ENCODE results near the gene CDH24.

DNA sequence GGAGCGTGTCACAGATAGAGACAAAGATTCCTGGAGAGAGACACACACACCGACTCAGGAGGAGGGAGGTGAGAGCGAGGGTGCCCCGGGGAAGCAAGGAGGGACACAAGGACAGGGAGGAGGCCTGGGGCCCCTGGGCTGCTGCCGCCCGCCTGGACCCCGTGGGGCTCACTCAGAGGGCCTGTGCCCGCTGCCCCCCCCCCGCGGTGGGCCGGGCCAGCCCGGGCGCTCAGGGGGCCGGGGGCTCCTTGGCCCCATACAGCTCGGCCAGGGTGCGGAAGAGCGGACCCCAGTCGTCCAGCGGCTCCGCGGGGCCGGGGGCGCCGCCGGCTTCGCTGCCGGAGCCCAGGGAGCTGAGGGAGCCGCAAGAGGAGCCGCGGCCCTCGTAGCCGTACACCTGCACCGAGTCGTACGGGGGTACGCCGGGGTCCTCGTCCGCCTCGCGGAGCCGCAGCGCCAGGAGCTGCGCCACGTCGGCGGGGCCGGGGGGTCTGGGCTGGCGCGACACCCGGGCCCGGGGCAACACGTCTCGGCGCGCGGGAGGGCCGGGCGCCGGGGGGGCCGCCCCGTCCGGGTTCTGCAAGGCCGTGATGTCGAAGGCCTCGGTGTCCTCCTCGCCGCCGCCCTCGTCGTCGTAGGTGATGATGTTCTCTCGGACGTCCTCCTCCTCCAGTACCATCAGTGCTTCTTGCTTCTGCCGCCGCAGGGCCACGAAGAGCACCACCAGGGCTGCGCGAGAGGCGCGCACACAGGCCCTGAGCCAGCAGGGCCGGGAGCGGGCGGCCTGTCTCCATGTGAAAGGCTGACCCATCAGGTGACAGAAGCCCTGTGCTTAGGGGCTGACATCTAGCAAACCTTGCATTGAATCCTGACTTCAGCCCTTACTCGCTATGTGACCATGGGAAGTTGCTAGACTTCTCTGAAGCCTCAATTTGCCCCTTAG, 9.3 kb downstream of the CDH24 start:
- TF ChIP-seq POLR2A (IDR thresholded peaks at IDR 0.05; ENCODE audit: low read depth, low read length): no peak
- TF ChIP-seq, protein P1, sequence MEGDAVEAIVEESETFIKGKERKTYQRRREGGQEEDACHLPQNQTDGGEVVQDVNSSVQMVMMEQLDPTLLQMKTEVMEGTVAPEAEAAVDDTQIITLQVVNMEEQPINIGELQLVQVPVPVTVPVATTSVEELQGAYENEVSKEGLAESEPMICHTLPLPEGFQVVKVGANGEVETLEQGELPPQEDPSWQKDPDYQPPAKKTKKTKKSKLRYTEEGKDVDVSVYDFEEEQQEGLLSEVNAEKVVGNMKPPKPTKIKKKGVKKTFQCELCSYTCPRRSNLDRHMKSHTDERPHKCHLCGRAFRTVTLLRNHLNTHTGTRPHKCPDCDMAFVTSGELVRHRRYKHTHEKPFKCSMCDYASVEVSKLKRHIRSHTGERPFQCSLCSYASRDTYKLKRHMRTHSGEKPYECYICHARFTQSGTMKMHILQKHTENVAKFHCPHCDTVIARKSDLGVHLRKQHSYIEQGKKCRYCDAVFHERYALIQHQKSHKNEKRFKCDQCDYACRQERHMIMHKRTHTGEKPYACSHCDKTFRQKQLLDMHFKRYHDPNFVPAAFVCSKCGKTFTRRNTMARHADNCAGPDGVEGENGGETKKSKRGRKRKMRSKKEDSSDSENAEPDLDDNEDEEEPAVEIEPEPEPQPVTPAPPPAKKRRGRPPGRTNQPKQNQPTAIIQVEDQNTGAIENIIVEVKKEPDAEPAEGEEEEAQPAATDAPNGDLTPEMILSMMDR (conservative IDR thresholded peaks at IDR 0.05; ENCODE audit: low read depth, low read length): no peak
- TF ChIP-seq RAD21 (IDR thresholded peaks at IDR 0.05; ENCODE audit: low read length): no peak
- no peak for TF ChIP-seq MAZ (IDR thresholded peaks at IDR 0.05; ENCODE audit: borderline replicate concordance, low read depth, low read length)
- no peak for TF ChIP-seq SMC3 (IDR thresholded peaks at IDR 0.05; ENCODE audit: low read depth, low read length)
- no peak for TF ChIP-seq RFX5 (IDR thresholded peaks at IDR 0.05; ENCODE audit: low read depth, low read length)
- no peak for TF ChIP-seq NFE2L2 (IDR thresholded peaks at IDR 0.05; ENCODE audit: low read depth, low read length)
- TF ChIP-seq, protein P2, sequence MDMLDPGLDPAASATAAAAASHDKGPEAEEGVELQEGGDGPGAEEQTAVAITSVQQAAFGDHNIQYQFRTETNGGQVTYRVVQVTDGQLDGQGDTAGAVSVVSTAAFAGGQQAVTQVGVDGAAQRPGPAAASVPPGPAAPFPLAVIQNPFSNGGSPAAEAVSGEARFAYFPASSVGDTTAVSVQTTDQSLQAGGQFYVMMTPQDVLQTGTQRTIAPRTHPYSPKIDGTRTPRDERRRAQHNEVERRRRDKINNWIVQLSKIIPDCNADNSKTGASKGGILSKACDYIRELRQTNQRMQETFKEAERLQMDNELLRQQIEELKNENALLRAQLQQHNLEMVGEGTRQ (IDR thresholded peaks at IDR 0.05; ENCODE audit: low read depth, low read length): no peak
- no peak for TF ChIP-seq CEBPB (IDR thresholded peaks at IDR 0.05; ENCODE audit: low read depth, low read length)
- no peak for TF ChIP-seq RCOR1 (IDR thresholded peaks at IDR 0.05; ENCODE audit: insufficient replicate concordance, low read length)
- TF ChIP-seq, protein P3, sequence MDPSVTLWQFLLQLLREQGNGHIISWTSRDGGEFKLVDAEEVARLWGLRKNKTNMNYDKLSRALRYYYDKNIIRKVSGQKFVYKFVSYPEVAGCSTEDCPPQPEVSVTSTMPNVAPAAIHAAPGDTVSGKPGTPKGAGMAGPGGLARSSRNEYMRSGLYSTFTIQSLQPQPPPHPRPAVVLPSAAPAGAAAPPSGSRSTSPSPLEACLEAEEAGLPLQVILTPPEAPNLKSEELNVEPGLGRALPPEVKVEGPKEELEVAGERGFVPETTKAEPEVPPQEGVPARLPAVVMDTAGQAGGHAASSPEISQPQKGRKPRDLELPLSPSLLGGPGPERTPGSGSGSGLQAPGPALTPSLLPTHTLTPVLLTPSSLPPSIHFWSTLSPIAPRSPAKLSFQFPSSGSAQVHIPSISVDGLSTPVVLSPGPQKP (IDR thresholded peaks at IDR 0.05; ENCODE audit: borderline replicate concordance, low read depth, low read length): no peak
- no peak for TF ChIP-seq FOS (IDR thresholded peaks at IDR 0.05; ENCODE audit: low read depth, low read length)
- no peak for TF ChIP-seq MXI1 (IDR thresholded peaks at IDR 0.05; ENCODE audit: borderline replicate concordance, low read depth, low read length)
- TF ChIP-seq BHLHE40 (IDR thresholded peaks at IDR 0.05; ENCODE audit: low read depth, low read length): no peak

Data from IMR-90 (cell line).